Activated T-cell treated with anti-CD3 and anti-CD28 coated beads, Interleukin-2, amount 50 U/mL, for 4 hours (primary cell): ENCODE results near the gene LRRC26. TPM values are rescaled to one million over a fixed set of nuclear protein-coding genes. Genes with fewer than 3 reads are reported as not detected.

Experiments
- ATAC-seq, 2 donors: fragments of 200-7000 bp; cut with Tn5 transposase; one replicate each; pipeline ENCODE4 v1.10.0; 2021
- DNase-seq: peaks from one replicate; pipeline ENCODE4 v3.0.0-alpha.2; 2020
- H3K27me3 Mint-ChIP-seq: one replicate; pipeline ENCODE4 v1.8.0; 2021; ENCODE audit warnings: low read depth, mixed read lengths
- H3K36me3 Mint-ChIP-seq: one replicate; pipeline ENCODE4 v1.8.0; 2022; ENCODE audit warnings: mixed read lengths; ENCODE audit not compliant: insufficient read depth
- H3K4me1 Mint-ChIP-seq: one replicate; pipeline ENCODE4 v1.8.0; 2021; ENCODE audit warnings: low read depth, mixed read lengths
- H3K4me3 Mint-ChIP-seq: one replicate; pipeline ENCODE4 v1.8.0; 2021; ENCODE audit warnings: mild to moderate bottlenecking, moderate library complexity, mixed read lengths
- H3K9me3 Mint-ChIP-seq: one replicate; pipeline ENCODE4 v1.8.0; 2021; ENCODE audit warnings: mixed read lengths
- total RNA-seq, 3 donors: library from RNA; stranded (reverse); gene quantifications; one replicate each; pipeline ENCODE4 v1.2.1, GENCODE V29; 2021

LRRC26 gene
- total RNA-seq, 3 donors from 2014 or later = 0.18 TPM; not detected in 2

- Mint-ChIP-seq H3K27me3 (no peaks in the 10 kb centered on the region), H3K4me1 (peaks cover 36% of the 10 kb centered on the region), H3K36me3 (peaks cover 12% of the 10 kb centered on the region), H3K4me3 (peak overlapping the region; percentile 95), H3K9me3 (no peaks in the 10 kb centered on the region)
- DNase-seq = no peak
- no peak for ATAC-seq
Observed at GRCh38 chr9:137204731-137205125, 34.9 kb upstream of the LRRC26 start.

- Mint-ChIP-seq H3K4me3 (no peak overlapping the region), H3K4me1 (peaks cover 39% of the 10 kb centered on the region)
- no peak for ATAC-seq
Observed at GRCh38 chr9:137202966-137203365, 33.1 kb upstream of the LRRC26 start.

GRCh38 chr9:137201205-137201868 lies 31.5 kb upstream of the LRRC26 start:
- ATAC-seq (no peak), DNase-seq (no peak)
- H3K9me3 Mint-ChIP-seq = no peaks in the 10 kb centered on the region
- H3K36me3 Mint-ChIP-seq = no peaks in the 10 kb centered on the region
- peak overlapping the region; percentile 84 for H3K4me3 Mint-ChIP-seq
- H3K4me1 Mint-ChIP-seq = peaks cover 26% of the 10 kb centered on the region
- H3K27me3 Mint-ChIP-seq = no peaks in the 10 kb centered on the region

More at GRCh38 chr9:137202966-137203365, 33.1 kb upstream of the LRRC26 start:
- H3K9me3 Mint-ChIP-seq = no peaks in the 10 kb centered on the region
- DNase-seq = no peak
- peaks cover 7% of the 10 kb centered on the region for H3K36me3 Mint-ChIP-seq
- H3K27me3 Mint-ChIP-seq = no peaks in the 10 kb centered on the region

GRCh38 chr9:137200311-137201204 lies 30.7 kb upstream of the LRRC26 start, which contains the start of gene TPRN:
TPRN (minus strand) TSS chr9:137200741; CDS start chr9:137200711, 30 bp downstream.
- Mint-ChIP-seq H3K36me3 (no peaks in the 10 kb centered on the region), H3K4me1 (peaks cover 22% of the 10 kb centered on the region), H3K4me3 (peak within 1 kb of the TSS; percentile 84), H3K27me3 (no peaks in the 10 kb centered on the region), H3K9me3 (no peaks in the 10 kb centered on the region)
- DNase-seq (peak; percentile 97), ATAC-seq (peak; percentile 93 to 96)

- no peak for DNase-seq
- H3K4me1 Mint-ChIP-seq = peaks cover 18% of the 10 kb centered on the region
- H3K36me3 Mint-ChIP-seq = no peaks in the 10 kb centered on the region
- no peaks in the 10 kb centered on the region for H3K27me3 Mint-ChIP-seq
- no peaks in the 10 kb centered on the region for H3K9me3 Mint-ChIP-seq
- peak overlapping the region; percentile 83 for H3K4me3 Mint-ChIP-seq
- no peak for ATAC-seq
Observed at GRCh38 chr9:137199411-137200121, 29.7 kb upstream of the LRRC26 start.

- no peak for ATAC-seq
- Mint-ChIP-seq H3K9me3 (no peaks in the 10 kb centered on the region), H3K36me3 (no peaks in the 10 kb centered on the region), H3K4me1 (peaks cover 13% of the 10 kb centered on the region), H3K27me3 (no peaks in the 10 kb centered on the region), H3K4me3 (peak overlapping the region; percentile 83)
- no peak for DNase-seq
Observed at GRCh38 chr9:137198902-137199283, 29.0 kb upstream of the LRRC26 start.

- Mint-ChIP-seq H3K4me1 (peaks cover 13% of the 10 kb centered on the region), H3K36me3 (no peaks in the 10 kb centered on the region), H3K9me3 (no peaks in the 10 kb centered on the region), H3K4me3 (peak overlapping the region; percentile 52), H3K27me3 (no peaks in the 10 kb centered on the region)
- DNase-seq = no peak
- ATAC-seq = no peak
Observed at GRCh38 chr9:137198051-137198901, 28.4 kb upstream of the LRRC26 start.

- no peak overlapping the region for H3K4me3 Mint-ChIP-seq
- H3K27me3 Mint-ChIP-seq = no peaks in the 10 kb centered on the region
- peaks cover 4% of the 10 kb centered on the region for H3K4me1 Mint-ChIP-seq
- no peak for ATAC-seq
- H3K9me3 Mint-ChIP-seq = no peaks in the 10 kb centered on the region
- DNase-seq = no peak
- H3K36me3 Mint-ChIP-seq = peaks cover 2% of the 10 kb centered on the region
Observed at GRCh38 chr9:137195525-137196220, 25.8 kb upstream of the LRRC26 start.

- H3K36me3 Mint-ChIP-seq = peaks cover 2% of the 10 kb centered on the region
- H3K27me3 Mint-ChIP-seq = no peaks in the 10 kb centered on the region
- no peak for DNase-seq
- no peak for ATAC-seq
- H3K9me3 Mint-ChIP-seq = no peaks in the 10 kb centered on the region
- H3K4me1 Mint-ChIP-seq = peaks cover 7% of the 10 kb centered on the region
- no peak overlapping the region for H3K4me3 Mint-ChIP-seq
Observed at GRCh38 chr9:137194909-137195308, 25.1 kb upstream of the LRRC26 start.

GRCh38 chr9:137194388-137194787 lies 24.5 kb upstream of the LRRC26 start:
- peaks cover 2% of the 10 kb centered on the region for H3K36me3 Mint-ChIP-seq
- no peak for DNase-seq
- H3K27me3 Mint-ChIP-seq = no peaks in the 10 kb centered on the region
- ATAC-seq = no peak
- H3K4me1 Mint-ChIP-seq = peaks cover 10% of the 10 kb centered on the region
- H3K9me3 Mint-ChIP-seq = no peaks in the 10 kb centered on the region
- no peak overlapping the region for H3K4me3 Mint-ChIP-seq

GRCh38 chr9:137193771-137194170 lies 23.9 kb upstream of the LRRC26 start:
- no peak for DNase-seq
- Mint-ChIP-seq H3K36me3 (peaks cover 4% of the 10 kb centered on the region), H3K27me3 (no peaks in the 10 kb centered on the region), H3K4me1 (peaks cover 14% of the 10 kb centered on the region), H3K4me3 (no peak overlapping the region), H3K9me3 (no peaks in the 10 kb centered on the region)
- no peak for ATAC-seq

GRCh38 chr9:137192859-137193258 lies 23.0 kb upstream of the LRRC26 start:
- no peaks in the 10 kb centered on the region for H3K9me3 Mint-ChIP-seq
- peaks cover 4% of the 10 kb centered on the region for H3K36me3 Mint-ChIP-seq
- H3K4me3 Mint-ChIP-seq = no peak overlapping the region
- peaks cover 15% of the 10 kb centered on the region for H3K4me1 Mint-ChIP-seq
- ATAC-seq (no peak), DNase-seq (no peak)
- no peaks in the 10 kb centered on the region for H3K27me3 Mint-ChIP-seq

GRCh38 chr9:137192448-137192780 lies 22.6 kb upstream of the LRRC26 start:
- Mint-ChIP-seq H3K4me3 (no peak overlapping the region), H3K27me3 (no peaks in the 10 kb centered on the region), H3K4me1 (peaks cover 18% of the 10 kb centered on the region), H3K9me3 (no peaks in the 10 kb centered on the region), H3K36me3 (peaks cover 4% of the 10 kb centered on the region)
- DNase-seq (no peak), ATAC-seq (no peak)
